ENCODE measurements around the gene HMMR. TPM values are rescaled to one million over a fixed set of nuclear protein-coding genes. Genes with fewer than 3 reads are reported as not detected.

HMMR gene
- total RNA-seq, 1 donor = 2.5 TPM

- Histone ChIP-seq H3K79me2 (ENCODE audit: insufficient read depth, low read length) (no peaks in the 10 kb centered on the region), H3K27ac (ENCODE audit: low read depth, low read length) (no peak overlapping the region), H3K4me1 (ENCODE audit: insufficient read depth, low read length) (no peaks in the 10 kb centered on the region), H3K4me2 (ENCODE audit: insufficient read depth, low read length) (no peak overlapping the region), H3K27me3 (ENCODE audit: insufficient read depth, low read length) (no peaks in the 10 kb centered on the region), H2AFZ (ENCODE audit: low read length) (peak overlapping the region; percentile 28), H3K36me3 (ENCODE audit: insufficient read depth, low read length) (peaks cover 7% of the 10 kb centered on the region), H3K4me3 (ENCODE audit: insufficient read depth, low read length) (no peak overlapping the region), H4K20me1 (ENCODE audit: insufficient read depth, low read length) (no peaks in the 10 kb centered on the region), H3K9me3 (ENCODE audit: low read depth, low read length) (no peaks in the 10 kb centered on the region)
- TF ChIP-seq CTCF (IDR thresholded peaks at IDR 0.05; ENCODE audit: extremely low read depth, low read depth, low read length) = no peak
- no peak for DNase-seq (ENCODE audit: insufficient read length, low spot score, missing footprints)
Observed at GRCh38 chr5:163489745-163490075, 29.3 kb downstream of the HMMR start.

- H3K4me2 ChIP-seq (ENCODE audit: insufficient read depth, low read length) = no peak overlapping the region
- no peak overlapping the region for H3K4me3 ChIP-seq (ENCODE audit: insufficient read depth, low read length)
- no peaks in the 10 kb centered on the region for H3K79me2 ChIP-seq (ENCODE audit: insufficient read depth, low read length)
- H4K20me1 ChIP-seq (ENCODE audit: insufficient read depth, low read length) = no peaks in the 10 kb centered on the region
- H3K36me3 ChIP-seq (ENCODE audit: insufficient read depth, low read length) = peaks cover 2% of the 10 kb centered on the region
- no peak overlapping the region for H2AFZ ChIP-seq (ENCODE audit: low read length)
- H3K9me3 ChIP-seq (ENCODE audit: low read depth, low read length) = no peaks in the 10 kb centered on the region
- TF ChIP-seq CTCF (IDR thresholded peaks at IDR 0.05; ENCODE audit: extremely low read depth, low read depth, low read length) = no peak
- DNase-seq (ENCODE audit: insufficient read length, low spot score, missing footprints) = peak; percentile 62
- H3K4me1 ChIP-seq (ENCODE audit: insufficient read depth, low read length) = peaks cover 4% of the 10 kb centered on the region
- H3K27me3 ChIP-seq (ENCODE audit: insufficient read depth, low read length) = no peaks in the 10 kb centered on the region
- H3K27ac ChIP-seq (ENCODE audit: low read depth, low read length) = no peak overlapping the region
Observed at GRCh38 chr5:163496286-163496685, 35.9 kb downstream of the HMMR start.

GRCh38 chr5:163497315-163497714 lies 36.9 kb downstream of the HMMR start:
- no peak overlapping the region for H3K4me3 ChIP-seq (ENCODE audit: insufficient read depth, low read length)
- no peak overlapping the region for H3K27ac ChIP-seq (ENCODE audit: low read depth, low read length)
- H4K20me1 ChIP-seq (ENCODE audit: insufficient read depth, low read length) = no peaks in the 10 kb centered on the region
- H3K36me3 ChIP-seq (ENCODE audit: insufficient read depth, low read length) = no peaks in the 10 kb centered on the region
- H2AFZ ChIP-seq (ENCODE audit: low read length) = no peak overlapping the region
- no peak overlapping the region for H3K4me2 ChIP-seq (ENCODE audit: insufficient read depth, low read length)
- peaks cover 4% of the 10 kb centered on the region for H3K4me1 ChIP-seq (ENCODE audit: insufficient read depth, low read length)
- no peaks in the 10 kb centered on the region for H3K9me3 ChIP-seq (ENCODE audit: low read depth, low read length)
- no peaks in the 10 kb centered on the region for H3K79me2 ChIP-seq (ENCODE audit: insufficient read depth, low read length)
- no peaks in the 10 kb centered on the region for H3K27me3 ChIP-seq (ENCODE audit: insufficient read depth, low read length)
- TF ChIP-seq CTCF (IDR thresholded peaks at IDR 0.05; ENCODE audit: extremely low read depth, low read depth, low read length) = no peak
- no peak for DNase-seq (ENCODE audit: insufficient read length, low spot score, missing footprints)

- Histone ChIP-seq H3K4me3 (ENCODE audit: insufficient read depth, low read length) (no peak overlapping the region), H3K27ac (ENCODE audit: low read depth, low read length) (no peak overlapping the region), H3K27me3 (ENCODE audit: insufficient read depth, low read length) (no peaks in the 10 kb centered on the region), H4K20me1 (ENCODE audit: insufficient read depth, low read length) (no peaks in the 10 kb centered on the region), H3K36me3 (ENCODE audit: insufficient read depth, low read length) (no peaks in the 10 kb centered on the region), H3K4me2 (ENCODE audit: insufficient read depth, low read length) (no peak overlapping the region), H3K4me1 (ENCODE audit: insufficient read depth, low read length) (peaks cover 17% of the 10 kb centered on the region), H2AFZ (ENCODE audit: low read length) (no peak overlapping the region), H3K9me3 (ENCODE audit: low read depth, low read length) (no peaks in the 10 kb centered on the region), H3K79me2 (ENCODE audit: insufficient read depth, low read length) (peaks cover 3% of the 10 kb centered on the region)
- no peak for TF ChIP-seq CTCF (IDR thresholded peaks at IDR 0.05; ENCODE audit: extremely low read depth, low read depth, low read length)
- peak; percentile 77 for DNase-seq (ENCODE audit: insufficient read length, low spot score, missing footprints)
Observed at GRCh38 chr5:163498886-163499285, 38.5 kb downstream of the HMMR start.
